HEK293 (cell line): ENCODE data around the gene RFPL2.
"Not testable (repeated sequence)": the region's sequence is repeated elsewhere in the genome, so short reads cannot be mapped to it uniquely, and the experiment has no call there.

Experiments used
- ATF2 ChIP-seq: fragments of 450-650 bp; formaldehyde crosslinking; IDR thresholded peaks from 2 replicates; pipeline ENCODE4 v1.5.1; 2016; ENCODE audit warnings: missing biosample characterization, missing genetic modification characterization, low read depth
- CTCF ChIP-seq: fragments of 450-650 bp; formaldehyde crosslinking; IDR thresholded peaks from 2 replicates; pipeline ENCODE4 v1.5.1; 2016; ENCODE audit warnings: missing biosample characterization, missing genetic modification characterization
- KLF16 ChIP-seq: fragments of 450-650 bp; formaldehyde crosslinking; IDR thresholded peaks from 2 replicates; pipeline ENCODE4 v1.5.1; 2017; ENCODE audit warnings: missing biosample characterization, missing genetic modification characterization
- ZBTB20 ChIP-seq: fragments of 450-650 bp; formaldehyde crosslinking; IDR thresholded peaks from 2 replicates; pipeline ENCODE4 v1.5.1; 2016; ENCODE audit warnings: missing biosample characterization, missing genetic modification characterization
- ZNF140 ChIP-seq: fragments of 450-650 bp; formaldehyde crosslinking; IDR thresholded peaks from 2 replicates; pipeline ENCODE4 v1.5.1; 2016; ENCODE audit warnings: missing biosample characterization, missing genetic modification characterization
- ZNF157 ChIP-seq: fragments of 450-650 bp; formaldehyde crosslinking; IDR thresholded peaks from 2 replicates; pipeline ENCODE4 v1.5.1; 2016; ENCODE audit warnings: missing biosample characterization, missing genetic modification characterization
- ZNF274 ChIP-seq, 2 experiments: fragments of 200-500 bp in 1 of 2; fragments of 450-650 bp in 1 of 2; sonication (Bioruptor generic) in 1 of 2; formaldehyde crosslinking in 1 of 2; IDR thresholded peaks; 2 replicates each; pipeline versions ENCODE4 v1.5.1 to v1.6.1; 2014 to 2016; ENCODE audit warnings: borderline replicate concordance in 1 of 2, inconsistent platforms in 1 of 2, low read length in 1 of 2, missing biosample characterization in 1 of 2, missing genetic modification characterization in 1 of 2
- ZNF302 ChIP-seq: fragments of 450-650 bp; formaldehyde crosslinking; IDR thresholded peaks from 2 replicates; pipeline ENCODE4 v1.5.1; 2016; ENCODE audit warnings: missing biosample characterization, missing genetic modification characterization, low read depth
- ZNF354C ChIP-seq: fragments of 450-650 bp; formaldehyde crosslinking; IDR thresholded peaks from 2 replicates; pipeline ENCODE4 v1.5.1; 2016; ENCODE audit warnings: missing biosample characterization, missing genetic modification characterization, low read depth, borderline replicate concordance
- ZNF530 ChIP-seq: fragments of 450-650 bp; formaldehyde crosslinking; IDR thresholded peaks from 2 replicates; pipeline ENCODE4 v1.5.1; 2016; ENCODE audit warnings: low read depth, missing biosample characterization, missing genetic modification characterization
- ZNF654 ChIP-seq: fragments of 450-650 bp; formaldehyde crosslinking; IDR thresholded peaks from 2 replicates; pipeline ENCODE4 v1.5.1; 2016; ENCODE audit warnings: low read depth, missing biosample characterization, missing genetic modification characterization

- not testable (repeated sequence) for TF ChIP-seq CTCF (tag by site-specific recombination); ZNF140 (tag by site-specific recombination); ATF2 (tag by site-specific recombination); ZNF530; ZBTB20; ZNF654; ZNF302 (tag by site-specific recombination); ZNF274 (IDR thresholded peaks at IDR 0.05; ENCODE audit: low read length); ZNF274 (tag by site-specific recombination; IDR thresholded peaks at IDR 0.05; ENCODE audit: borderline replicate concordance); ZNF157 (tag by site-specific recombination); KLF16; ZNF354C (tag by site-specific recombination)
Observed at GRCh38 chr22:32151641-32152040, 53.2 kb downstream of the RFPL2 start.
